DMS114 treated with DMSO at 0.1 percent for 48 hours (cell line): Measurements from ENCODE around the gene TNFRSF1B.

Source experiments
- DNase-seq: peaks from one replicate; lab custom pipeline; 2025; ENCODE audit not compliant: unreplicated experiment; lab: John Stamatoyannopoulos, UW

The TNFRSF1B gene

GRCh38 chr1:12141163-12141850 lies 25.5 kb upstream of the TNFRSF1B start:
- DNase-seq, result no peak

GRCh38 chr1:12142141-12142823 lies 24.5 kb upstream of the TNFRSF1B start:
- DNase-seq, result no peak

- no peak for DNase-seq
Observed at GRCh38 chr1:12142891-12143630, 23.7 kb upstream of the TNFRSF1B start.

- DNase-seq, result no peak
Observed at GRCh38 chr1:12143631-12144155, 23.1 kb upstream of the TNFRSF1B start.

GRCh38 chr1:12144236-12144635 lies 22.6 kb upstream of the TNFRSF1B start:
- DNase-seq, result no peak

- DNase-seq, result no peak
Observed at GRCh38 chr1:12144969-12145368, 21.8 kb upstream of the TNFRSF1B start.

GRCh38 chr1:12145616-12146342 lies 21.0 kb upstream of the TNFRSF1B start:
- DNase-seq, result no peak

- no peak for DNase-seq
Observed at GRCh38 chr1:12146343-12147112, 20.3 kb upstream of the TNFRSF1B start.

GRCh38 chr1:12147201-12147701 lies 19.5 kb upstream of the TNFRSF1B start:
- DNase-seq, result no peak

GRCh38 chr1:12148160-12148957 lies 18.4 kb upstream of the TNFRSF1B start:
- DNase-seq, result no peak

- no peak for DNase-seq
Observed at GRCh38 chr1:12148958-12149790, 17.6 kb upstream of the TNFRSF1B start.

- DNase-seq, result no peak
Observed at GRCh38 chr1:12149791-12150175, 17.0 kb upstream of the TNFRSF1B start.

GRCh38 chr1:12150456-12151200 lies 16.2 kb upstream of the TNFRSF1B start:
- no peak for DNase-seq

- no peak for DNase-seq
Observed at GRCh38 chr1:12151465-12151864, 15.3 kb upstream of the TNFRSF1B start.

- DNase-seq, result no peak
Observed at GRCh38 chr1:12152113-12152891, 14.5 kb upstream of the TNFRSF1B start.

GRCh38 chr1:12153181-12153785 lies 13.5 kb upstream of the TNFRSF1B start:
- DNase-seq, result no peak

GRCh38 chr1:12155328-12155727 lies 11.5 kb upstream of the TNFRSF1B start:
- DNase-seq, result no peak
